Stimulated activated CD8-positive, alpha-beta memory T cell treated with anti-CD3 and anti-CD28 coated beads, Interleukin-4, amount 100 ng/mL, for 1 hour (primary cell): ENCODE results near the gene CPVL.

ENCODE experiments used
- DNase-seq, 2 donors: peaks; one replicate each; pipeline ENCODE4 v3.0.0-alpha.2; 2020; ENCODE audit warnings: low read depth in 2 of 2, low spot score in 1 of 2

Gene CPVL

DNA sequence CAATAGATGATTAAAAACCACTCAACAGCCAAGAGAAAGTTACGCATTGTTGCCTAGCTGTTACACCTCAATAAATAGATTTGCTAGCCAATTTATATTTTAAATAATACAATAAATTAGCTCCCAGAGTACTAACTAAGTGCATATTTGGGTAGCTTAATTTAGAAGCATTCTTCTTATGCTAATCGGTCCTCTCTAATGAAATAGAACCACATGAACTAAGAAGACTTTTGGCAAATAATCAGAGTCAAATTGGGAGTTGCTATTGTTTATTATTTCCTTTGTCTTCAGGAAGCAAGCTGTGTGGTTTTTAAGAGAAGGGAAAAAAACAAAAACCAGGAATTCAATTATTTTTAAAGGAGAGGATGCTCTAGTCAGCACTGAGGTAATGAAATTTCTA lies 139.2 kb downstream of the CPVL start:
- DNase-seq: no peak

DNA sequence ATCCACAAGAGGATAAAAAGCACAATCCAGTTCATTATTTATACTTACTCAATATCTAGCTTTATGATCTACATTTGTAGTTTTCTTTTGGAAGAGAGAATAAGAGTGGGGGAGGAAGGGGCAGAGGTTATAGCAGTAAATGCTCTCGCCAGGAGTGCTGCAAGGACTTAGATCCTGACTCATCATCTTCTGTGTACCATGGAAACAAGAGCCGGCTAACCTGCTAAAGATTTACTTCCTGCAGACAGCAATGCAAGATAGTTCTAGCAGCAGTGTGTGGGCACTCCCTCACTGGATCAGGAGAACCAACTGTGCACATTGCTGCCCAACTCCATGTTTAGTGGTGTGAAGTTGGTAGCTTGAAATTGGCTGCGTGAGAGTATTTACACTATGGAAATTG lies 140.5 kb downstream of the CPVL start:
- DNase-seq: no peak

DNA sequence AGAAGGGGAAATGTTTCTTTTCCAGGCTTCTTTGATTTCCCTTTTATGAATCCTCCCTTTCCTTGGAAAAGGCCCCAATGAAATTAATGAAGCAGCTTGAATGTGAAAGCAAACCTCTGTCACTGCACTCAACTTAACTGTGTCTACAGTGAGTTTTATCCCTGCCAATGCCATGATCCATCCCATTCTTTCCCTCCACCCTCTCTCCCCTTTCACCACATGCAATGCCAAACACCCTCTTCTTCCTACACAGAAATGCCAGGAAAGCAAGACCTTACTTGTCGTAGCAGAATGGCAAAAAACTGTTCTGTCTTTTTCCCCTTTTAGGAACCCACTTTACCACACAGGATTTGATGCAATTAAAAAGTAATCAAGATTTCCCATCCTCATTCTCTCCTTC lies 140.9 kb downstream of the CPVL start:
- no peak for DNase-seq

DNA sequence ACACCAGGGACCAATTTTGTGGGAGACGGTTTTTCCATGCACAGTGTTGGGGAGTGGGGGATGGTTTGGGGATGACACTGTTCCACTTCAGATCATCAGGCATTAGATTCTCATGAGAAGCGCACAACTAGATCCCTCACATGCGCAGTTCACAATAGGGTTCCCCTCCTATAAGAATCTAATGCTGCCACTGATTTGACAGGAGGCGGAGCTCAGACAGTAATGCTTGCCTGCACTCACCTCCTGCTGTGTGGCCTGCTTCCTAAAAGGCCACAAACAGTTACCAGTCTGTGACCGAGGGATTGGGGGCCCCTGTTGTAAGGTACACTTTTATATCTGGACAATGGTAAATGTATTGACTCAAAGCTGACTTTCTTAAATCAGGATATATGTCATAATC lies 142.6 kb downstream of the CPVL start:
- no peak for DNase-seq

DNA sequence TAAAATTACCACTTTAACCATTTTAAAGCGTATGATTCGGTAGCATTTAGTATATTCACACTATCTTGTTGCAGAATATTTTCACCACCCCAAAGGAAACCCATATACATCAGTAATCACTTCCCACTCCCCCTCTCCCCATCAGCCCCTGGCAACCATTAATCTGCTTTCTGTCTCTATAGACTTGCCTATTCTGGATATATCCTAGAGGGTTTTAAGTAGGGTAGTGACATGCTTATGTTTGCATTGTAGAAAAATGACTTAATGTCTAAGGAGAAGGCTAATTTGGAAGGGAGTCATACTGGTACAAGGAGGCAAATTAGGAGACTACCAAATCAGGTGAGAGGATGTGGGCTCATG lies 145.6 kb downstream of the CPVL start:
- DNase-seq: no peak

DNA sequence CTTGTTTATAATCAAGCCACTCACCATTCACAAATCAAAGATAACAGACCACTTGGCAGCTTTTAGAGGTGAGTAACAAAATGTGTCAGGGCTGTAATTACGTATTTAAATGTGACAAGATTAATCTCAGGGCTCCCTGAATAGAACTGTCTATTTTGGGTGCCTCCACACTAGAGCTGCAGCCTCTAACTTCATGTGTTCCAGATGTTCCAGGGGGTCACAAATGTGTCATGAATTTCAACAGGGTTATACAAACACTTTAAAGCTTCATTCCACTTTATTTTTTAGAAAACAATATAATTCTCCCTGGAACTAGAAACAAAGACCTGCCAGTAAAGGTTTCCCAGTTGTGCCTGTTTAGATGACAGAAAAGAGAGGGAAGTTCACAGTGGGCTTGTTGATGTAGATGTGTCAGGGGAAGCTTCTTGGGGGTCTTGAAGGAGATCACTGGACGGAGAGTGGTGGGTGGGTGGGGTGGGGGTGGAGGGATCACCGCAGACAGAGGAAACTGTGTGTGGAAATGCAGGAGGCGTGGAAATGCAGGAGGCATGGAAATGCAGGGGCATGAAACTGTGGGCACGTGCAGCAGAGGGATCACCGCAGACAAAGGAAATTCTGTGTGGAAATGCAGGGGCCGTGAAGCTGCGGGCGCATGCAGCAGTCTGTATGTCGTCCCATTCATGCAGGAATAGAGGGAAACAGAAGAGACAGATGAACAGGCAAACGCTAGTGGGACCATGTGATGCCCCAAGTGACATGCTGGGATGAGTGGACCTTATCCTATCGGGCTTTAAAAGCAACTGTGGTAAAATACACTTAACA lies 146.2 kb downstream of the CPVL start:
- no peak for DNase-seq

DNA sequence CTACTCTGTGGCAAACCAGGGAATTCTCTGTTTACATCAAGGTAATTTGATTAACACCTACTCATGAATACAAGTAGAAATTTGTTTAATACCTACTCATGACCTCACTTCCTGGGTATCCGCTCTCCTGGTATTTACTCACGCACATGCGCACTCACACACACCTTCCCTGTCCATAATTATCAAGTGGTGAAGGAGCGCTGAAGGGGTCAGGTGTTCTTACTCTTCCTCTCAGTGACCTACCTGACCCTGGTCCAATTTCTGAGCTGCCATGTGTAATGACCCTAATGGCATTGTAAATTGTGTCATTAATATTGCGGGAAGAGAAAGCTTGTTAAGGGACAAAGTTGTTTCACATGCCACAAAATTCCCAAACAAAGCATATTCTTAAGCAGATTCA lies 146.9 kb downstream of the CPVL start:
- no peak for DNase-seq

DNA sequence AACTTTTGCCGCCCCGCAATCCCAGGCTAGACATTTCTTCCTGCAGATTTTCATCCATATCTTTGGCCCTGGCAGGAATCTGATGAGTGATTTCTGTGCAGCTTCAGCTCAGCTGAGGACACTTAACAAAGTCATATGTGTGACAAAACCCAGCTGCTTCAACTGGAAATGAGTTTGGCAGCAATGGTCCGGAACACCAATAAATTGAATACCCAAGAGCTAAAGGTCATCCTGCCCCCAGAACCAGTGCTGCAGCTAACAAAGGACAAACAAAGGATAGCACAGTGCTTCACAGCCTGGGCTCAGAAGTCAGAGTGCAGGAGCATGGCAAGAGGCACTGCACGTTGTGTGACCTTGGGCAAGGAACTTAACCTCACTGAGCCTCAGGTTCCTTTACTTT lies 148.2 kb downstream of the CPVL start:
- DNase-seq: no peak

DNA sequence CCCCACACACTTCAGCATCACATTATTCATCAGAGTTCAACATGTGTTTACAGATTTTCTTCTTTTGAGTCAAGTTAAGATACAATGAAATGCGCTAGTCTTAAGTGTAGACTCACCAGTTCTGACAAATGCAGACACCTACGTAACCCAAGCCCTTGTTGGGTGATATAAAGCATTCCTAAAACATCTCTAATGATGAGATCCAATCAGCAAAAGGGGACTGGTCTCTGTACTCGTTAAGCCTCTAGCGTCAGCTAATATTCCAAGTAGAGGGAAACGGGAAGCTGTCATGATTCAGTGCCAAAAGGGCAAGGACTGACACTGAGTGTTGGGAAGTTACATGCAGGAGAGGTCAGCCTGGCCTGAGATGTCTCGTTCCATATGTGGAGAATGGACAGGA lies 149.5 kb downstream of the CPVL start:
- no peak for DNase-seq

DNA sequence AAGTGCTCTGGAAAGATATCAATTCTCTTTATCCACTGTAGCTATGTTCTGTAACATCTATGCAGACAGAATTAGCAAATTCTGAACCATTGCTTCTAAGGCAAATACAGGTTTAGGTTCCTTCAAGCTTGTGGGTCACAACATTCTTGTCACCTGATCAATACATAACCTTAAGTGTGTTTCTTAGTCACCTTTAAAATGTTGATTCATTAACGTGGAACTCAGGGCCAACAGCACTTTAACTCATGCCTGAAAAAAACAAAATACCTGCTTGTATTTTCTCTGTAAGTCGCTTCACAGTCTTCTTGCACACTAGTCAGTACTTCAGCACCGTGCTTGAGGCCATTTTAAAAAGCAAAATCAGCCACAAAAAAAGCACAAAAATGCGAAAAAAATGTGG lies 153.0 kb downstream of the CPVL start:
- no peak for DNase-seq

DNA sequence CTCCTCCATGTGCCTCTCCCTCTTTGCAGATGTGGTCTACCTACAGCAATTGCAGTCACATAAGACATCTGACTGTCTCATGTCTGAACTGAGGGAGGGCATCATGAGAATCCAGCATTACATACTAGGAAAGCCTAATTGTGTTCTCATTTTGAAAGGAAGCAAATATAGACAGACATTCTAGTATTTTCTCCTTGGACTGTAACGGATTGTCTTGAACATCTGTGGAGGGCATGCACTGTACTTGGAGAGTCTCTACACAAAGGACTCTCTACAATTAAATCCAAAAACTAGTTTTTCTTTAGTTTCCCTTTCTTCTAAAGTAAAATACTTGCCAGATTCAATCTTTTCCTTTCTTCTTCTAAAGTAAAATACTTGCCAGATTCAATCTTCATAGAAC lies 153.5 kb downstream of the CPVL start:
- no peak for DNase-seq

DNA sequence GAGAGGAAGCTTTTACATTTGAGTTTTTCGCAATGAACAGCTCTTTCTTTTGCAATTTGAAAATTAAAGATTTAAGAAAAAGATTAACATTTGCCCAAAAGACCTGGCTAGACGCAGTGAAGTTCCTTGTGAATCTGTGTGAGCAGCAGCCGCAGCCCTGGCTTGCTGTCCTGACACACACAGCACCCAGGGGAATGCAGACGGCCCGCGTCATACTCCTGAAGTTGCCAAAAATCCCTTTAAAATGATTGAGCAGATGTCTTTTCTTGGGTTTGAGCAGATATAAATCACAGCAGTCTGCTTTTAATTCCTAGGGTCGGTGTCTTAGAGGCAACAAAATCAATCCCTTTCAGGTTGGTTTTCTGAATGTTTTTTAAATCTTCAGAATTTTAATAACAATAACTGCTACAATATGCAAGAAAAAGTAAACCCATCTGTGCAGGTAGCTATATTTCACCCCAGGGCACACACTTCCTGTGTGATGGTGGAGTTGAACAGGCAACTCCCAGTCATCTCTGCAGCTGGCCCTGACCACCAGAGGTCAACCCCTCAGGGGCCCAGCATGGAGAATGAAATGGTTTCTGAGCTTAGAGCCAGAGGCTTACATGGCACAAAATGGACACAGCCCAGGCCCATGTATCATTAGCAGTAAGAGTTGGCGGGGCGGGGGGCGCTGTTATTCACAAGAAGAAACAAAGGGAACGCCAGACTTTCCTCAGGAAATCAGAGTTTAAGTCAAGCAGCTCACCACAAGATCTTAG lies 156.0 kb downstream of the CPVL start:
- DNase-seq: no peak

DNA sequence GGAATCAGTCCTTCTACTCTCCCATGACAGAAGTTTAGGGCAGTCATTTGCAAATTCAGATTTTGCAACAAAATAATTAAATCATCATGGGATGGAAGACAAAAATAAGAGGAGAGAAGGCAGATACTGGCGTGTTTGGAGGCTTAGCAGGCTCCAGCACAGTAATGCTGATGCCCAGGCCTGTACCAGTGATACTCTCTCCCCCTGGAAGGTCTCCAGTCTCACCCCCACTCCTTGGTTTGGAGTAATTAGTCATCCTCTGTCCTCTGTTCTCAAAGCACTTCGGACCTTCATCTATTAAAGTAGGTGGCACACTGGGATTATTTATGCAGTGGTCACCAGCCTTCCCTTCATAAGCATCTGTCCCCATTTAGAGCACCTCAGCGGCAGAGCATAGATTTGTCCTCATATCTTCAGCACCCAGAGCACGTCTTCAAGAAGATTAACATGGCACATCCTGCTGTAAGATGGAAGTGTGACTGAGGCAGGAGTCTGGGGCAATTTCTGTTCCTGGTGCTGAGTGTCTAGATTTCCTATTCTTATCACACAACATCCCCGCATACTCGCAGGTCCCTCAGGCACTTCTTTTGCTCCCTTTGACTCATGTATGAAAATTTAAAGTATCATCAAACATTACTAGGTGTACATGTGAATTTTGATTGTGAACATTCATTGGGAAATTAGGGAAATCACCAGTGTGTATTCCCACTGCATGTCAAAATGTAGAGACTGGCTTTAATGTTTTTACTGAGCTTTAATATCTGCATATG lies 156.9 kb downstream of the CPVL start:
- DNase-seq: no peak

DNA sequence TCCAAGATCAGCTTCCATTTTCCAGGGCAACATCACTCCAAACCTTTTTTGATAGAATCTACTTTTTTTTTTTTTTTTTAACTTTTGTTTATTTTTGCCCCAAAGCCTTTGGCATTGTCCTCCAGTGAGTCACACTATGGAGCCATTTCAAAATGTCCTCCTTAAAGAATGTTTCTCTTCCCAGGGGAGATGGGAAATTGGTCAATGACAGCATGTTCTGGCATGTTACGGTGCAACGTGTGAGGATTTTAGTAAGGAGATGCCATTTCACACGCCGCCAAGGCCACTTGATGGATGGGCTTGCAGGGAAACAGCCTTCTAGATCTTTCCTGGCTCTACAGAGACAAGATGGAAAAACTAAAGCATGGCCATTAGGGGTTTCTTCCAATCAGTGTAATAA lies 157.5 kb downstream of the CPVL start:
- DNase-seq: no peak

DNA sequence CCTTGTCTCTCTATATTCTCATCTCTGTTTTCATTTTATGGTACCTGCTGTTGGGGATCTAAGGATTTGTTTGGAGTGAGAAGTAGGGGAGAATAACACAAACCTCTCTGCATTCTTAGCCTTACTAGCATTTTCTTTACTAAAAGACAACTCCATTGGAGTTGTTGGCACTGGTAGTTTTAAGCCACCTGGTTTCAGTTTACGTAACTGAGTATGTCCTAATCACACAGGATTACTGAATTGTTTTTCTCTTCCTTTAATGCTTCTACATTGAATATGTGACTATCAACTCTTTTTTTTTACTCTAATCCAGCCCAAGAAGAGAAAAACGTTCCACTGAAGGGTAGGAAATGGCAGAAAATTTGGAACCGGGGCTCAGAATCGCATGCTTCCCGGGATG lies 158.2 kb downstream of the CPVL start:
- DNase-seq: no peak

DNA sequence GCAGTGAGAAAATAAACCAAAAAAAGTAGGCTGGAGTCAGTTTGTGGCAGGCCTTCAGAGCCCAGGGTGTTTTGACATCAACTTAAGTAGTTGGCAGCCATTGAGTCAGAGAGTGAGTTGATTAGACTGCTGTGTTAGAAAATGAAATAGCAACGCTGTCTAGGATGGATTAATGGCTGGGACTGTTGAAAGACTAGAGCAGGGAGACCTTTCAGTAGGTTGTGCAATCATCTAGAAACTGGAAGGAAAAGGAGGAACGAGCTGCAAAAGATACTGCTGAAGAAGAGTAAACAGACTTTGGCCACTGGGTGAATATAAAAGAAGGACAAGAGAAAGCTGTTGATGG lies 159.6 kb downstream of the CPVL start:
- no peak for DNase-seq

DNA sequence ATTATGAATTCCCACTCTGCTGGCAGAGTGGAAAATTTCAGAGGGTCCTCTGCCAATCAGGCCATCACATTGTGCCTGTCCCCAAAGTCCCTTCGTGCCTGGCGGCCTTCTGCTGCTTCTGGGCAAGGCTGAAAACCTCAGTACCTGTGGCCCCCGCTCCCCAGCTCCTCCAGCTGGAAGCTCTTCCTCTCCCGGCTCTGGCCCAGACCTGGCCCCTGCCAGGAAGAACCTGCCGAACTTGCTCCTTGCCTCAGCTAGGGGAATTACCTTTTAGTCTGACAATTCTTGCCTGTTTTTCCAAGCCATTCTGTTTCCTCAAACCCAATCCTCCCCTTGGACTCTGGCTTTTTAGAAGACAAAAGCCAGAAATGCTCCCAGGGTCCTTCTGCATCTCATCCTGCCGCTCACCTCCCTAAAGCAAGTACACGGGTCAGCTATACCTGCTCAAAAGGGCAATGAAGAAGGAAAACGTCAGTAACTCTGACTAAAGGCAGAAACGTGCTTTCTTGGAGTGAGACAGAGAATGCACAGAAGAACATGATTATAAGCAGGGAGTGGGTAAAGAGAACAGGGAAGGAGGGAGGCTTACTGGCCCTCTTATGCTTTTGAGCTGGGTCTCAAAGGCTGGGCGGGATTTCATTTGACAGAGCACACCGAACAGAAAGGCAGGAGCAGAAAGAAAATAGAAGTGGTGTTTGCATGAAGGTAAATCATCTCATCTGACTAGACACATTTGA lies 160.1 kb downstream of the CPVL start:
- DNase-seq: no peak

DNA sequence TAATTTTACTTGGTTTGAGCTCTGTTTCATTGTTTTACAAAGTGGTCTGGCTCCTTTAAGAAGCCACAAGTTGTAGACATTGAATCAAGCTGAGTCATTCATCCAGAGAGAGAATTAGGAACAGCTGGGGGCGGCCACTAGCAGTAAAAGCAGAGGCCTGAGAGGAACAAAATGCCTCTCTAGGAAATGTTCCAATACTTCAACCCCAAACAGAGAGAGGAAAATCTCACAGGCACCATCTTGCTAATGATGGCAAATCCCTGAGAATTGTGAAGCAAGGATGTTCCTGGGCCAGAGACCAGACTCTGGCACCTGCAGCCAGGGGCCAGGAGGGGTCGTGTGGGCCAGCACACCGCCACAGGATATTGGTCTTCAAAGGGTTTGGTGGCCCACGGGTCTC lies 161.7 kb downstream of the CPVL start:
- no peak for DNase-seq

DNA sequence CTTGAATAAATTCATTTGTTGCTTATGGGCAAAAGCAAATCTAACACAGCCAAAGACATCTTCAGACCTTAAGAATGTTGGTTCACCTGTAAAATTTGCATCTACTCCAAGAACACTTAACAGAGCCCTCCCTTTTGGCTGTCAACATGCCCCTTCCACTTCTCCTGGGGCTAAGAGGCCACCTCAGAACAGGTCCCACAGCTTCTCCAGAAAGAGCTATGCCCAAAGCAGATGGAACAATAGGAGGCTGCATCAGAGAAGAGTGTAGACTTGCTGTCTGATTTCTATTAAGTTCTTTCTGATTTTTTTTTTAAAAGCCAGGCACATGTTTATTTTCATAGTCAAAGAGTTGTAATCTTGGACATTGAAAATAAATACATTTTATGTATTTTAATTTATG lies 162.1 kb downstream of the CPVL start:
- no peak for DNase-seq

DNA sequence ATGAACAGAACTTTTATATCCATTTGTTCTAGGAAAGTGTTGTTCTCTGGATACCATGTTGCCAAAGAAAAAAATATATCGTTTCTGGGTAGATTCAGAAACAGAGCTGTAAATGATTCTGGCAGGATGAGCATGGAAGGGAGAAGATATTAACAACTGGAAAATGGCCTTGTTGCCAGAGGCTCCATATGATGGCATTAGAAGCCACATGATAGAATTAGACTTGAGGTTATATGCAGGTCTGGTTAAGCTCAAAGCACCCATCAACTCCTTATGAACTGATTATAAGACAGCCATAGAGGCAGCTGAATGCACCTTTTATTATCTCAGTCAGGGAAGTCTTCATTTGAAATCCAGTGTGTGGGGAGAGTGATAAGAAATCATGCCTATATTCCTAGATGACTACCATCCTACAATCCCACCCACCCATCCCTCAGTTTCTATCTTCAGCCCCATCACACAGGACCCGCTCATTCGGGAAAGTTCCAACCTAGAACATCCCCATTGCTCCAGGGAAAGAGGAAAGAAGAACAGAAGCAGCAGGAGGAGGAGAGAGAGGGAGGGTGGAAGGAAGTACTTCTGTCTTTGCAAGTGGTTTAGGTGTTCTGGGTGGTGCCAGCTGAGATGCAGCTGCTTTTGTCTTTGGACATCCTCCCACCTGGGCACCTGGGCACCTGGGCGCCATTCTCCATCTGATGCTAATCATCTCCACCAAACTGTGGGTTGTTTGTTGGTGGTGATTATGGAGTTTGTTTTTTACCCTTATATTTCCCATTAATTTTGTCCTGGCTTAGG lies 162.7 kb downstream of the CPVL start:
- no peak for DNase-seq

DNA sequence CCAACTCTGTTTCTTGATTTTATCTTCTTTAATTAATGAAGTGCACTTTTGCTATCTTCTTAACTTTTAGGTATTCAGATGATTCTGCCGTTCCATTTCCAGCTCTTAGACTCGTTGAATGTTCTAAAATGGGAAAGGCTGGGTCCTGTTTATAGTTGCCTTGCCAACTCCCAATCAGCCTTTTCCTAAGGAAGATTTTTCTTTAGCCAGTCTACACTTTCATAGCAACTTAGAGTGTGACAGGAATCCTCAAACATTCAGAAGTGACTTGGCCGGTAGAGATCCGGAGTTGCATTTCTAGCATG lies 165.2 kb downstream of the CPVL start:
- DNase-seq: no peak
